ENCODE data around the gene TEX29.

The TEX29 gene

GRCh38 chr13:111392486-111392885 lies 72.0 kb downstream of the TEX29 start:
- H3K27me3 ChIP-seq (ENCODE audit: control insufficient read depth in 1 of 2, insufficient read depth in 2 of 2, low read length in 2 of 2), result no peaks in the 10 kb centered on the region
- no peaks in the 10 kb centered on the region for H3K36me3 ChIP-seq (ENCODE audit: insufficient read depth, low read length)
- no peaks in the 10 kb centered on the region for H3K4me1 ChIP-seq (ENCODE audit: insufficient read depth, low read length)
- no peak overlapping the region for H3K9ac ChIP-seq (ENCODE audit: low read length)
- no peak overlapping the region for H3K4me3 ChIP-seq (ENCODE audit: low read depth in 1 of 2, low read length in 2 of 2)
- no peaks in the 10 kb centered on the region for H3K9me3 ChIP-seq (ENCODE audit: low read length)
- no peak overlapping the region for H3K27ac ChIP-seq (ENCODE audit: low read depth, low read length)

GRCh38 chr13:111393221-111393790 lies 72.9 kb downstream of the TEX29 start:
- Histone ChIP-seq H3K4me1 (ENCODE audit: insufficient read depth, low read length) (no peaks in the 10 kb centered on the region), H3K4me3 (ENCODE audit: low read depth in 1 of 2, low read length in 2 of 2) (no peak overlapping the region), H3K9ac (ENCODE audit: low read length) (no peak overlapping the region), H3K27me3 (ENCODE audit: control insufficient read depth in 1 of 2, insufficient read depth in 2 of 2, low read length in 2 of 2) (no peaks in the 10 kb centered on the region), H3K9me3 (ENCODE audit: low read length) (no peaks in the 10 kb centered on the region), H3K27ac (ENCODE audit: low read depth, low read length) (no peak overlapping the region), H3K36me3 (ENCODE audit: insufficient read depth, low read length) (no peaks in the 10 kb centered on the region)
